ENCODE results near the gene SENP8.
"Not testable (repeated sequence)": the region's sequence is repeated elsewhere in the genome, so short reads cannot be mapped to it uniquely, and the experiment has no call there.

SENP8 gene

GRCh38 chr15:72099155-72099554, 19.0 kb upstream of the SENP8 start:
- peaks cover 12% of the 10 kb centered on the region for H3K4me1 Mint-ChIP-seq
- peaks cover 10% of the 10 kb centered on the region for H3K36me3 Mint-ChIP-seq
- no peaks in the 10 kb centered on the region for H3K27me3 Mint-ChIP-seq
- no peak overlapping the region for H3K4me3 Mint-ChIP-seq
- no peak overlapping the region for H3K27ac Mint-ChIP-seq
- H3K9me3 Mint-ChIP-seq, result no peaks in the 10 kb centered on the region

GRCh38 chr15:72100551-72100950, 17.7 kb upstream of the SENP8 start:
- H3K27me3 Mint-ChIP-seq, H3K4me3 Mint-ChIP-seq: not testable (repeated sequence)

GRCh38 chr15:72105111-72105510, 13.1 kb upstream of the SENP8 start:
- Mint-ChIP-seq H3K36me3 (no peaks in the 10 kb centered on the region), H3K27ac (no peak overlapping the region), H3K27me3 (no peaks in the 10 kb centered on the region), H3K4me1 (peaks cover 23% of the 10 kb centered on the region), H3K4me3 (no peak overlapping the region), H3K9me3 (no peaks in the 10 kb centered on the region)

More at GRCh38 chr15:72100551-72100950, 17.7 kb upstream of the SENP8 start:
- not testable (repeated sequence) for H3K9me3 Mint-ChIP-seq, H3K27ac Mint-ChIP-seq, H3K36me3 Mint-ChIP-seq
- peaks cover 19% of the 10 kb centered on the region for H3K4me1 Mint-ChIP-seq

- no peaks in the 10 kb centered on the region for H3K36me3 Mint-ChIP-seq
- H3K27ac Mint-ChIP-seq, result no peak overlapping the region
- H3K4me3 Mint-ChIP-seq, result no peak overlapping the region
- H3K27me3 Mint-ChIP-seq, result no peaks in the 10 kb centered on the region
- no peaks in the 10 kb centered on the region for H3K9me3 Mint-ChIP-seq
- H3K4me1 Mint-ChIP-seq, result peaks cover 26% of the 10 kb centered on the region
Measured at GRCh38 chr15:72106068-72106467, 12.1 kb upstream of the SENP8 start.

GRCh38 chr15:72110355-72110754, 7.8 kb upstream of the SENP8 start:
- Mint-ChIP-seq H3K27ac (no peak overlapping the region), H3K27me3 (no peaks in the 10 kb centered on the region), H3K4me3 (no peak overlapping the region), H3K36me3 (no peaks in the 10 kb centered on the region), H3K9me3 (no peaks in the 10 kb centered on the region), H3K4me1 (peaks cover 29% of the 10 kb centered on the region)

GRCh38 chr15:72112116-72112515, 6.1 kb upstream of the SENP8 start:
- H3K27ac Mint-ChIP-seq, result no peak overlapping the region
- no peak overlapping the region for H3K4me3 Mint-ChIP-seq
- no peaks in the 10 kb centered on the region for H3K9me3 Mint-ChIP-seq
- H3K4me1 Mint-ChIP-seq, result peaks cover 46% of the 10 kb centered on the region
- H3K27me3 Mint-ChIP-seq, result no peaks in the 10 kb centered on the region
- H3K36me3 Mint-ChIP-seq, result no peaks in the 10 kb centered on the region

- Mint-ChIP-seq H3K36me3 (no peaks in the 10 kb centered on the region), H3K4me3 (no peak overlapping the region), H3K9me3 (no peaks in the 10 kb centered on the region), H3K27ac (no peak overlapping the region), H3K27me3 (no peaks in the 10 kb centered on the region), H3K4me1 (peaks cover 46% of the 10 kb centered on the region)
Measured at GRCh38 chr15:72112805-72113204, 5.4 kb upstream of the SENP8 start.

GRCh38 chr15:72113347-72114031, 4.7 kb upstream of the SENP8 start:
- no peaks in the 10 kb centered on the region for H3K36me3 Mint-ChIP-seq
- peaks cover 43% of the 10 kb centered on the region for H3K4me1 Mint-ChIP-seq
- H3K27ac Mint-ChIP-seq, result no peak overlapping the region
- H3K9me3 Mint-ChIP-seq, result no peaks in the 10 kb centered on the region
- no peak overlapping the region for H3K4me3 Mint-ChIP-seq
- H3K27me3 Mint-ChIP-seq, result no peaks in the 10 kb centered on the region

- Mint-ChIP-seq H3K27me3 (no peaks in the 10 kb centered on the region), H3K36me3 (no peaks in the 10 kb centered on the region), H3K4me3 (peak overlapping the region; percentile 95), H3K4me1 (peaks cover 49% of the 10 kb centered on the region), H3K27ac (peak overlapping the region; percentile 85), H3K9me3 (no peaks in the 10 kb centered on the region)
Measured at GRCh38 chr15:72116731-72117485, 1.3 kb upstream of the SENP8 start.

- peak overlapping the region; percentile 85 for H3K27ac Mint-ChIP-seq
- no peaks in the 10 kb centered on the region for H3K36me3 Mint-ChIP-seq
- H3K9me3 Mint-ChIP-seq, result no peaks in the 10 kb centered on the region
- peak overlapping the region; percentile 95 for H3K4me3 Mint-ChIP-seq
- no peaks in the 10 kb centered on the region for H3K27me3 Mint-ChIP-seq
- H3K4me1 Mint-ChIP-seq, result peaks cover 45% of the 10 kb centered on the region
Measured at GRCh38 chr15:72117486-72118016, 652 bp upstream of the SENP8 start.

GRCh38 chr15:72124218-72124617, 6.0 kb downstream of the SENP8 start:
- Mint-ChIP-seq H3K27me3 (no peaks in the 10 kb centered on the region), H3K27ac (no peak overlapping the region), H3K36me3 (no peaks in the 10 kb centered on the region), H3K4me1 (peaks cover 2% of the 10 kb centered on the region), H3K4me3 (no peak overlapping the region), H3K9me3 (no peaks in the 10 kb centered on the region)

- no peak overlapping the region for H3K27ac Mint-ChIP-seq
- no peaks in the 10 kb centered on the region for H3K4me1 Mint-ChIP-seq
- no peaks in the 10 kb centered on the region for H3K27me3 Mint-ChIP-seq
- no peaks in the 10 kb centered on the region for H3K36me3 Mint-ChIP-seq
- H3K9me3 Mint-ChIP-seq, result no peaks in the 10 kb centered on the region
- H3K4me3 Mint-ChIP-seq, result no peak overlapping the region
Measured at GRCh38 chr15:72127724-72128322, 9.6 kb downstream of the SENP8 start.

GRCh38 chr15:72128359-72128758, 10.2 kb downstream of the SENP8 start:
- no peaks in the 10 kb centered on the region for H3K9me3 Mint-ChIP-seq
- no peak overlapping the region for H3K4me3 Mint-ChIP-seq
- H3K36me3 Mint-ChIP-seq, result no peaks in the 10 kb centered on the region
- no peaks in the 10 kb centered on the region for H3K4me1 Mint-ChIP-seq
- no peak overlapping the region for H3K27ac Mint-ChIP-seq
- H3K27me3 Mint-ChIP-seq, result no peaks in the 10 kb centered on the region

GRCh38 chr15:72130272-72130671, 12.1 kb downstream of the SENP8 start:
- Mint-ChIP-seq H3K4me1 (no peaks in the 10 kb centered on the region), H3K36me3 (no peaks in the 10 kb centered on the region), H3K27ac (no peak overlapping the region), H3K27me3 (no peaks in the 10 kb centered on the region), H3K9me3 (no peaks in the 10 kb centered on the region), H3K4me3 (no peak overlapping the region)

- Mint-ChIP-seq H3K4me1 (no peaks in the 10 kb centered on the region), H3K9me3 (no peaks in the 10 kb centered on the region), H3K27ac (no peak overlapping the region), H3K27me3 (no peaks in the 10 kb centered on the region), H3K36me3 (no peaks in the 10 kb centered on the region), H3K4me3 (no peak overlapping the region)
Measured at GRCh38 chr15:72131922-72132321, 13.7 kb downstream of the SENP8 start.

GRCh38 chr15:72133211-72133610, 15.0 kb downstream of the SENP8 start:
- Mint-ChIP-seq H3K4me1 (no peaks in the 10 kb centered on the region), H3K9me3 (no peaks in the 10 kb centered on the region), H3K36me3 (no peaks in the 10 kb centered on the region), H3K27me3 (no peaks in the 10 kb centered on the region), H3K4me3 (no peak overlapping the region), H3K27ac (no peak overlapping the region)

Data from activated naive CD4-positive, alpha-beta T cell treated with anti-CD3 and anti-CD28 coated beads, Interleukin-2, amount 50 U/mL, for 24 hours (primary cell).